Effector CD4-positive, alpha-beta T cell (primary cell): ENCODE results near the gene ATP2A2.
"Not testable (repeated sequence)": the region's sequence is repeated elsewhere in the genome, so short reads cannot be mapped to it uniquely, and the experiment has no call there.

Source experiments
- DNase-seq: peaks from one replicate; pipeline ENCODE4 v3.0.0-alpha.2; 2020

The ATP2A2 gene

GRCh38 chr12:110301065-110301806 lies 20.2 kb downstream of the ATP2A2 start:
- DNase-seq = no peak

- DNase-seq = no peak
Observed at GRCh38 chr12:110304061-110304551, 23.1 kb downstream of the ATP2A2 start.

- DNase-seq = no peak
Observed at GRCh38 chr12:110307372-110307771, 26.3 kb downstream of the ATP2A2 start.

- DNase-seq = no peak
Observed at GRCh38 chr12:110310763-110311162, 29.7 kb downstream of the ATP2A2 start.

GRCh38 chr12:110311903-110312302 lies 30.9 kb downstream of the ATP2A2 start:
- DNase-seq = no peak

- no peak for DNase-seq
Observed at GRCh38 chr12:110312581-110313360, 31.7 kb downstream of the ATP2A2 start.

GRCh38 chr12:110314308-110314707 lies 33.3 kb downstream of the ATP2A2 start:
- DNase-seq = no peak

- DNase-seq = no peak
Observed at GRCh38 chr12:110316861-110317260, 35.8 kb downstream of the ATP2A2 start.

- no peak for DNase-seq
Observed at GRCh38 chr12:110317911-110318310, 36.9 kb downstream of the ATP2A2 start.

- DNase-seq = no peak
Observed at GRCh38 chr12:110320550-110320949, 39.5 kb downstream of the ATP2A2 start.

- no peak for DNase-seq
Observed at GRCh38 chr12:110329710-110330109, 48.7 kb downstream of the ATP2A2 start.

GRCh38 chr12:110330124-110330523 lies 49.1 kb downstream of the ATP2A2 start:
- DNase-seq = no peak

GRCh38 chr12:110330544-110330943 lies 49.5 kb downstream of the ATP2A2 start:
- no peak for DNase-seq

- no peak for DNase-seq
Observed at GRCh38 chr12:110333201-110333600, 52.2 kb downstream of the ATP2A2 start.

GRCh38 chr12:110335481-110336045 lies 54.5 kb downstream of the ATP2A2 start:
- DNase-seq = no peak

- no peak for DNase-seq
Observed at GRCh38 chr12:110337912-110338710, 57.1 kb downstream of the ATP2A2 start.

- DNase-seq = no peak
Observed at GRCh38 chr12:110338754-110339153, 57.7 kb downstream of the ATP2A2 start.

GRCh38 chr12:110339184-110339952 lies 58.3 kb downstream of the ATP2A2 start:
- DNase-seq = no peak

GRCh38 chr12:110340261-110340660 lies 59.2 kb downstream of the ATP2A2 start:
- not testable (repeated sequence) for DNase-seq

- DNase-seq = no peak
Observed at GRCh38 chr12:110340706-110341105, 59.7 kb downstream of the ATP2A2 start.

- no peak for DNase-seq
Observed at GRCh38 chr12:110342157-110342556, 61.1 kb downstream of the ATP2A2 start.

- no peak for DNase-seq
Observed at GRCh38 chr12:110343114-110343513, 62.1 kb downstream of the ATP2A2 start.
